H1 (cell line): ENCODE measurements around the gene NPR2.

ENCODE experiments used
- CEBPB ChIP-seq: IDR thresholded peaks from 2 replicates; pipeline ENCODE4 v1.6.1; 2012; ENCODE audit warnings: low read depth, low read length
- RAD21 ChIP-seq, 2 experiments: IDR thresholded peaks in 1 of 2; conservative IDR thresholded peaks in 1 of 2; 2 replicates each; pipeline ENCODE4 v1.6.1; 2011; ENCODE audit warnings: low read depth in 2 of 2, low read length in 2 of 2, improper control_type of control experiment in 1 of 2, inconsistent platforms in 1 of 2, mild to moderate bottlenecking in 1 of 2, moderate library complexity in 1 of 2

- TF ChIP-seq CEBPB (no peak), RAD21 (IDR thresholded peaks at IDR 0.05 in 1 of 2, conservative IDR thresholded peaks at IDR 0.05 in 1 of 2; ENCODE audit: low read depth in 2 of 2, low read length in 2 of 2) (peak; percentile 50 to 66)
Observed at GRCh38 chr9:35835216-35835632, 43.8 kb downstream of the NPR2 start.
